DND-41 (cell line): ENCODE measurements around the gene RPL10.

Experiments
- CTCF ChIP-seq: IDR thresholded peaks from 2 replicates; pipeline ENCODE4 v1.5.1; 2012; ENCODE audit warnings: borderline replicate concordance, low read length, moderate library complexity, mild to moderate bottlenecking; ENCODE audit not compliant: poor library complexity, severe bottlenecking; ENCODE audit errors: extremely low read depth
- EZH2 ChIP-seq: IDR thresholded peaks from 3 replicates; pipeline ENCODE4 v1.6.1; 2012; ENCODE audit warnings: borderline replicate concordance, low read depth, mild to moderate bottlenecking, moderate library complexity, low read length, inconsistent platforms; ENCODE audit not compliant: severe bottlenecking

DNA sequence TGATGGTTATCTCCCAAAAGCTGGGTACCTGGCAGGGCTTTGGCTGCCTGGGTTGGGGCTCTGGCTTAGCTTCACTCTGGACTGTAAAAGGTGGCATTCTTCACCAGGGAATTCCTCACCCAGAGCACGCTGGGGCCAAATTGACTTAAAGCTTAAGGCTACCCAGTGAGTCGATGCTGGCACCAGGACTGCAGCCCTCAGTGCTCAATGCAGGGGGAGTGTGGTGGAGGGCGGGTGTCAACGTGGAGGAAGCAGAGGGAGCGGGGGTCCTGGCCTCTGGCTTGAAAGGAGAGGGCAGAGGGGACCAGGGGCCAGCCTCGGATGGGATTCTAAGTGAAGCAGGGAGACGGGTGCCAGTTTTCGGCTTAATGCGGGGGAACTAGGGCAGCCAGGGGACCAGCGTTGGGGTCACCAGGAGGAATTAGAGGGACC, 45.3 kb downstream of the RPL10 start:
- no peak for TF ChIP-seq CTCF
- TF ChIP-seq EZH2 = no peak
